Choroid plexus epithelial cell (primary cell): Measurements from ENCODE around the gene CYP2C9.
"Not testable (repeated sequence)": the region's sequence is repeated elsewhere in the genome, so short reads cannot be mapped to it uniquely, and the experiment has no call there.

ENCODE experiments used
- DNase-seq: peaks from one replicate; pipeline ENCODE4 v3.0.0-alpha.2; 2010; ENCODE audit warnings: low read depth
- H3K4me3 ChIP-seq: 2 replicates; pipeline ENCODE4 v1.5.1; 2011; ENCODE audit warnings: low read depth, mild to moderate bottlenecking, control low read depth, low read length, moderate library complexity
- TF ChIP-seq, protein P1 (sequence below): conservative IDR thresholded peaks from 2 replicates; pipeline ENCODE4 v1.5.1; 2011; ENCODE audit warnings: low read depth, mild to moderate bottlenecking, control low read depth, inconsistent platforms, low read length, moderate library complexity

CYP2C9 gene

DNA sequence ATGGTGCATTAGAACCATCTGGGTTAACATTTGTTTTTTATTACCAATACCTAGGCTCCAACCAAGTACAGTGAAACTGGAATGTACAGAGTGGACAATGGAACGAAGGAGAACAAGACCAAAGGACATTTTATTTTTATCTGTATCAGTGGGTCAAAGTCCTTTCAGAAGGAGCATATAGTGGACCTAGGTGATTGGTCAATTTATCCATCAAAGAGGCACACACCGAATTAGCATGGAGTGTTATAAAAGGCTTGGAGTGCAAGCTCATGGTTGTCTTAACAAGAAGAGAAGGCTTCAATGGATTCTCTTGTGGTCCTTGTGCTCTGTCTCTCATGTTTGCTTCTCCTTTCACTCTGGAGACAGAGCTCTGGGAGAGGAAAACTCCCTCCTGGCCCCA, at the start of gene CYP2C9:
CYP2C9 (plus strand) TSS at position 276 of the 400 bp plus-strand sequence; CDS start at position 301, 25 bp downstream.
- DNase-seq, result no peak
- TF ChIP-seq, protein P1, sequence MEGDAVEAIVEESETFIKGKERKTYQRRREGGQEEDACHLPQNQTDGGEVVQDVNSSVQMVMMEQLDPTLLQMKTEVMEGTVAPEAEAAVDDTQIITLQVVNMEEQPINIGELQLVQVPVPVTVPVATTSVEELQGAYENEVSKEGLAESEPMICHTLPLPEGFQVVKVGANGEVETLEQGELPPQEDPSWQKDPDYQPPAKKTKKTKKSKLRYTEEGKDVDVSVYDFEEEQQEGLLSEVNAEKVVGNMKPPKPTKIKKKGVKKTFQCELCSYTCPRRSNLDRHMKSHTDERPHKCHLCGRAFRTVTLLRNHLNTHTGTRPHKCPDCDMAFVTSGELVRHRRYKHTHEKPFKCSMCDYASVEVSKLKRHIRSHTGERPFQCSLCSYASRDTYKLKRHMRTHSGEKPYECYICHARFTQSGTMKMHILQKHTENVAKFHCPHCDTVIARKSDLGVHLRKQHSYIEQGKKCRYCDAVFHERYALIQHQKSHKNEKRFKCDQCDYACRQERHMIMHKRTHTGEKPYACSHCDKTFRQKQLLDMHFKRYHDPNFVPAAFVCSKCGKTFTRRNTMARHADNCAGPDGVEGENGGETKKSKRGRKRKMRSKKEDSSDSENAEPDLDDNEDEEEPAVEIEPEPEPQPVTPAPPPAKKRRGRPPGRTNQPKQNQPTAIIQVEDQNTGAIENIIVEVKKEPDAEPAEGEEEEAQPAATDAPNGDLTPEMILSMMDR, result no peak
- no peak within 1 kb of the TSS for H3K4me3 ChIP-seq

DNA sequence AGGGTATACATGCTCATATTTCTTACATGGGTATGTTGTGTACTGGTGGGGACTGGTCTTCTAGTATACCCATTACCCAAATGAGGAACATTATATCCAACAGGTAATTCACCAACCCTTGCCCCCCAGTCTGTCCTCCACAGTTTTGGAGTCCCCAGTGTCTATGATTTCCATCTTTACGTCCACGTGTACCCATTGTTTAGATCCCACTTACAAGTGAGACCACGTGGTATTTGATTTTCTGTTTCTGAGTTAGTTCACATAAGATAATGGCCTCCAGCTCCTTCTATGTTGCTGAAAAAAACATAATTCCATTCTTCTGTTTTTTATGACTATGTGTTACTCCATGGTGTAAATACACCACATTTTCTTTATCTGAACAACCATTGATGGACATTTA, 49.3 kb upstream of the CYP2C9 start:
- TF ChIP-seq, protein P1, result no peak
- DNase-seq, result no peak
- H3K4me3 ChIP-seq, result no peak overlapping the region

DNA sequence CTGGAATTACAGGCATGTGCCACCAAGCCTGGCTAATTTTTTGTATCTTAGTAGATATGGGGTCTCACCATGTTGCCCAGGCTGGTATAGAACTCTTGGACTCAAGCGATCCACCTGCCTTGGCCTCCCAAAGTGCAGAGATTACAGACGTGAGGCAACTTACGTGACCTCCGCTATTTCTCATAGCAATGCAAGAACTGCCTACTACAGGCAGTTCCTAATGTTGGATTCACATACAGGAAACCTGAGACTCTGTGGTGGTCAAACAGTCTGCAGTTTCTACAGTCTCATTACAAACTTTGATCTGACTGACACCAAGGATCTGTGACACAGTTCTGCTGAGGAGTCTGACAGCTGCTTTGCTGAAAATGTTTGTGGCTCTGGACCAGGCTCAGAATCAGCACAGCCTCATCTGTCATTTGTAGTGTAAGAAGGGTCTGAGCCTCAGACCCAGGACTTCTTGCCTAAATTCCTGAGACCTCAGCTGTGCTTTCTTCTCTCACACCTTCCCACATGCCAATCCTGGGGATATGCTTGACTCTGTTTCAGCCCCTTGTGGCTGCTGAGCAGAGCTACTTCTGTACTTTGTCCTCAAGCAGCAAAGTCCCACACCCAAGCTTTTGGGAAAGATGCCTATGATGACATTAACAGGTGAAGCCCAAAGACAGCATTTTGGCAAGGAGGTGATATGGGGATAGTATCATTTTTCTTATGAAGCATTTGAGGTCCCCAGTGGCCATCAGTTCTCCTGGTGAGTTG, 48.0 kb upstream of the CYP2C9 start:
- TF ChIP-seq, protein P1, result no peak
- H3K4me3 ChIP-seq, result no peak overlapping the region
- no peak for DNase-seq

DNA sequence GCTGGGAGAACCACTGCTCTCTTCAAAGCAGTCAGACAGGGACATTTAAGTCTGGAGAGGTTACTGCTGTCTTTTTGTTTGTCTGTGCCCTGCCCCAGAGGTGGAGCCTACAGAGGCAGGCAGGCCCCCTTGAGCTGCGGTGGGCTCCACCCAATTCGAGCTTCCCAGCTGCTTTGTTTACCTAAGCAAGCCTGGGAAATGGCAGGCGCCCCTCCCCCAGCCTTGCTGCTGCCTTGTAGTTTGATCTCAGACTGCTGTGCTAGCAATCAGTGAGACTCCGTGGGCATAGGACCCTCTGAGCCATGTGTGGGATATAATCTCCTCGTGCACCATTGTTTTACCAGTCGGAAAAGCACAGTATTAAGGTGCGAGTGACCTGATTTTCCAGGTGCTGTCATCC, 40.0 kb upstream of the CYP2C9 start:
- not testable (repeated sequence) for DNase-seq

DNA sequence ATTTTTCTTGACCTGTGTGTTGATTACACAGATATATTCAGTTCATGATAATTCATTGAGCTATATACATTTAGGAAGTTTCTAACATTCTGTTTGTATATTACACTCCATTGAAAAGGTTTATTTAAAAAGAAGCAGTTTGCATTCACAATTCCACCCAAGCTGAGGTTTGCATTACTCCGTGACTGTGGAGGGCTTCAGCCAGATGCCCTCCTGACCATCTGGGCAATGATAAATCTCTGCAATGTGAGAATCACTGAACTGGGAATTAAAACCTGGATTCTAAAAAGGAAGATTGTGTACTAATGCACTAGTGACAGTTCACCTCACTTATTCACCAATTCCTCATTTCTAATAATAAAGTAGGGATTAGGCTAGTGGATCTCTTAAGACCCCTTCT, 36.4 kb upstream of the CYP2C9 start:
- no peak overlapping the region for H3K4me3 ChIP-seq
- no peak for DNase-seq
- TF ChIP-seq, protein P1, result no peak

More for the DNA sequence above, 40.0 kb upstream of the CYP2C9 start:
- not testable (repeated sequence) for H3K4me3 ChIP-seq

DNA sequence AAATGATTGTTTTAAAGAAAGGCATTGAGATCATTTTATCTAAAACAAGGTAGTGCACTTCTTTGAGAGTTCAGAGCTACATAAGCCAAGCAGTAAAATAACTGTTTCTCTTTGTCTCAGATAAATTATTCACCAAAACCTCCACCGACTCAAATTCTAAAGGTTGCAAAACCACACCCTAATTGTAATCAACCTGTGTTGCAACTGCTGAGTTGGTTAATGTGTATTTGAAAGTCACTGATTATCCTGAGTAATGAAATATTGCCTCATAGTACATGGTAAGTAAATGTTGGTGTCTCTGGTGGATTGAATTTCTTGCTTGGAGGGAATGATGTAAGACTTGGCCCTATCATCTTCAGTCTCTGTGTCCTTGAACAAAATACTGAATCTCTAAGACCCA, 35.9 kb upstream of the CYP2C9 start:
- no peak for DNase-seq
- TF ChIP-seq, protein P1, result no peak
- H3K4me3 ChIP-seq, result no peak overlapping the region

DNA sequence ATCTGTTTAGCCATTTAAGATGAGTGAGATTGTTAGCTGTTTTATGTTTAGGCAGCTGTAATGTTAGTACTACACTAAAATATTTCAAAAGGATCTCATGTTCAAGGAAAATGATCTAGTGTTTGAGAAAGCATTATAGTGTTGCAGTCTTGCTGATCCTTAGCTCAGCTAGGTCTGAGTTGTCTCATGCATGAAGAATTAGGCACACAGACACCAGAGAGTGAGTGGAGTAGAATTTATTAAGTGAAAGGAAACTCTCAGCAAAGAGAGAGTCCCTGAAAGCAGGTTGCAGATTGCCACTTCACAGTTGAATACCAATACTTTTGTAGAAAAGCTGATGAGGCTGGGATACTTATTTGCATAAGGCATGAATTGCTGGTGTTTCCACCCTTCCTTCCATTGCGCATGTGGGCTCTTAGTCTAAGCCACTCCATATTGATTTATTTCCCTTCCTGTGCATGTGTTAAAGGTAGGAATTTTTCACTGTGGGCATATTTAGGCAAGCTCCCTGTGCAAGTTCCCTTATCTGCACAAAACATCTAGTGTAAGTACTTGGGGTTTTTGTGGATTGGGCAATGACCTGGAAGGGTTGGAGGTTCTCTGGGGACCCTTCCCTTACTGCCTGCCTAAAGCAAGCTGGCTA, 33.8 kb upstream of the CYP2C9 start:
- not testable (repeated sequence) for DNase-seq, H3K4me3 ChIP-seq

DNA sequence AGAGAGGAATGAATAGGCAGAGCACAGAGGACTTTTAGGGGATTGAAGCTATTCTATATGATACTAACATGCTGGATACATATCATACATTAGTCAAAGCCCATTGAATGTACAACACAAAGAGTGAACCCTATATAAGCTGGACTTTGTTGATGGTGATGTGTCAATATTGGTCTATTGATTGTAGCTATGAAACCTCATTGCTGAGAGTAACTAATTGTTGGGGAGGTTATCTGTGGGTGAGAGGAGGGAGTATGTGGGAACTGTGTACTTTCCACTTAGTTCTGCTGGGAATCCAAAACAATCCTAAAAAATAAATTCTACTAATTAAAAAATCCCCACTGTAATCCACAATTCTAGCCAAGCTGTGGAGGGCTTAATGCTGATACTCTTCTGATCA, 22.0 kb upstream of the CYP2C9 start:
- no peak overlapping the region for H3K4me3 ChIP-seq
- TF ChIP-seq, protein P1, result no peak
- no peak for DNase-seq
